WI38 (cell line): ENCODE results near the gene RALB.

Source experiments
- H3K4me3 ChIP-seq: 2 replicates; pipeline ENCODE4 v1.5.1; 2011; ENCODE audit warnings: low read depth, mild to moderate bottlenecking, control low read depth, low read length
- TF ChIP-seq, protein P1 (sequence below): IDR thresholded peaks from 2 replicates; pipeline ENCODE4 v1.5.1; 2012; ENCODE audit warnings: low read depth, mild to moderate bottlenecking, control low read depth, low read length

RALB gene

DNA sequence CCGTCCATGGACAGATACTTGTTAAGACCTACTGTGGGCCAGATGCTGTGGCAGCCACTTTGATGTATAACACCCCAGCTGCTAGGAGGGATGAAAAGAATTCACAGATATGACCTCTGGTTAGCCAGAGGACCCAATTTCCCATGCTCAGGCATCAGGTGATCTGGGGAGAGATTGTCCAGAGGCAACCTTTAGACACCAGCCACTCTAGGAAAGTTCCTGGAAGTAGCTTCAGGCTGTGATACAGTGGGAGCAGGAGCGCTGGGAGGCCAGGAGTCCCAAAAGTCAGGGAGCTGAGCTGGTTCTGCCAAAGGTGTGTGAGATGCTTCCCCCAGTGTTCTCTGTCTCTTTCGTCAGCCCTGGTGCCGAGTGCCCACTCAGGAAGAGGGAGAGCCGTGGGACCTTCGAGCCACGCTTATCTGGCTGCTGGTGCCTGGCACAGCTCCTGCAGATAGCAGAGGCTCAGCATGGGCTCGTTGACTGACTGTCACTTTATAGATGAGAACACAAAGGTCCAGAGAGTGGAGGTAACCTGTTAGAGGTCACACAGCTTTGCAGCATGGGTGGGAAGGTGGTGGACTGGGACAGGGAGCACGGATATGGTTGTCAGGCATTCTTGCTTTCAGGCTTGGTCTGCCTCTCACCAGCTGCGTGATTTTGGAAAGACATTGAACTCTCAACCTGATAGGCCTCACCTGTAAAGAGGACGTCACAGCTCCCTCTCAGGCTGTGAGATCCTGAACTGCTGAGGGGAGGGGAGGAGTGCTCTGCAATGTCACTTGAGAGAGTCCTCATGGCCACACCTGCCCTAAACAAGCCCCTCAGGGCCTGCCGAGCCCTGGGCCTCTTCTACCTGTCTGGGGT is 7.8 kb upstream of the RALB start:
- H3K4me3 ChIP-seq = no peak overlapping the region
- TF ChIP-seq, protein P1, sequence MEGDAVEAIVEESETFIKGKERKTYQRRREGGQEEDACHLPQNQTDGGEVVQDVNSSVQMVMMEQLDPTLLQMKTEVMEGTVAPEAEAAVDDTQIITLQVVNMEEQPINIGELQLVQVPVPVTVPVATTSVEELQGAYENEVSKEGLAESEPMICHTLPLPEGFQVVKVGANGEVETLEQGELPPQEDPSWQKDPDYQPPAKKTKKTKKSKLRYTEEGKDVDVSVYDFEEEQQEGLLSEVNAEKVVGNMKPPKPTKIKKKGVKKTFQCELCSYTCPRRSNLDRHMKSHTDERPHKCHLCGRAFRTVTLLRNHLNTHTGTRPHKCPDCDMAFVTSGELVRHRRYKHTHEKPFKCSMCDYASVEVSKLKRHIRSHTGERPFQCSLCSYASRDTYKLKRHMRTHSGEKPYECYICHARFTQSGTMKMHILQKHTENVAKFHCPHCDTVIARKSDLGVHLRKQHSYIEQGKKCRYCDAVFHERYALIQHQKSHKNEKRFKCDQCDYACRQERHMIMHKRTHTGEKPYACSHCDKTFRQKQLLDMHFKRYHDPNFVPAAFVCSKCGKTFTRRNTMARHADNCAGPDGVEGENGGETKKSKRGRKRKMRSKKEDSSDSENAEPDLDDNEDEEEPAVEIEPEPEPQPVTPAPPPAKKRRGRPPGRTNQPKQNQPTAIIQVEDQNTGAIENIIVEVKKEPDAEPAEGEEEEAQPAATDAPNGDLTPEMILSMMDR = no peak

DNA sequence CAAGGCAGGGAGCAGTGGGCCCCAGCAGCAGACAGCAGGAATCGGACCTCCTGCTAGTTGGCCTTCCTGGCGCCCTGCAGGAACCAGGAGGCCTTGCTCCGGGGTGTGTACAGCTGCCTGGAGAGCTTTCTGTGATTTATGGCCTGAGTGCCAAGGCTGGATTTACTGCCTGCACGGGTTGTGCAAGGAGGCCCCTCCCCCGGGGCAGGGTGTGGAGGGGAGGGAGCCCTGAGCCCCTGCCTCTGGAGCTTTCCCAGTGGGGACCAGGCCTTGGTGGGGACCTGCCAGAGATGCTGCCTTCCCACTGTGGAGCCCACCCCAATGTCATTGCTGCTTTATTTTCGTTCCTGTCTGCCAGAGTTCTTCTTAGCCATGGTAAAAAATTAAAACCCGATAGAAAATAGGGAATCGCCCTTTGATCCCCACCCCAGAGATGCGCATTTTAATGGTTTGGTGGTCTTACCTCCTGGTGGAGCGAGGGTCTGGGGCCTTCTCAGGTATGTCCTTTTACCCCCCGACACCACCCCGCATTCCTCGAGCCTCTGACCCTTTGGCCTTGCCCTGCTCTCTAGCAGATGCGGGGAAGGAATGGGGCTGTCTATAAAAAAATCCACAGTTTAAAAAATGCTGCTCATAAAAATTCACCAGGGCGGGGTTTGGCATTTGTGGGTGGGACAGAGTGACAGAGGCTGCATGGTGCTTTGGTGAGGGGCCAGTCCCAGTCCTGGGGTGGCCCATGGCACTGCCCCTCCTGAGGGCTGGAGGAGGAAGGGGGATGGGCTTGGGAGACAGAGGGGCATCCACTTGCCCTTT is 6.9 kb upstream of the RALB start:
- H3K4me3 ChIP-seq = no peak overlapping the region

DNA sequence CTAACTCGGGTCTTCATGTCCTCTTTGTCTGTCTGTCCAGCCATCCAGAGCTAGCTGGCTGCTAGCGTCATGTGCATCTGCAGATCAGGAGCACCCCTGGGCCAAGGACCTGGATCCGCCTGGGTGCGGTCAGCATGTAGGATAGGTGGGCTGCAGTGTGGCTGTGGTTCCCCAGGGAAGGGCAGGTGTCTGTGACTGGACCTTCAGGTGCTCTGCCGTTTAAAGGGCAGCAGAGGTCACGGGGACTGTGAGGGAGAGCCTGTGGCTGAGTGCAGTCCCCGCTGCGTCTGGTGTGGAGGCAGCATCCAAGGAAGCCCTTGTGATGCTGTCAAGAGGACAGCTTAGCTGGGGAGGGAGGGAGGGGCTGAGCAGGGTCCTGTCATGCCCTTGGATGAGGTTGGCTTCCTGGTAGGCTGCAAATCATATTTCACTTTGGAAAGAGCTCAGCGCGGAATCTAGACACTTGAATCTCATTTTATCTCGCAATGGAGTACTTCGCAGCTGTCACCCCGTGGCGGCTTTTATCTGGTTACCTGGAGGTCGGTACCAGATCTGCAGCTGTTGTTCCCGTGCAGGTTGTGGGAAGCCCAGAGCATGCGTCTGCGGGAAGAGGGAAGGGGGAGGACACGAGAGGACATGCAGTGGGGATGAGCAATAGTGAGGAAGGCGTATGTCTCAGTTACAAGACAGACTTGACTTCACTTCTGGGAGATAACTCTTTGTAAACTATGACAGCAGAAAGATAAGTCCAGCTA is 5.9 kb upstream of the RALB start:
- no peak overlapping the region for H3K4me3 ChIP-seq
- TF ChIP-seq, protein P1 = no peak

More for the DNA sequence above, 6.9 kb upstream of the RALB start:
- TF ChIP-seq, protein P1 = no peak

DNA sequence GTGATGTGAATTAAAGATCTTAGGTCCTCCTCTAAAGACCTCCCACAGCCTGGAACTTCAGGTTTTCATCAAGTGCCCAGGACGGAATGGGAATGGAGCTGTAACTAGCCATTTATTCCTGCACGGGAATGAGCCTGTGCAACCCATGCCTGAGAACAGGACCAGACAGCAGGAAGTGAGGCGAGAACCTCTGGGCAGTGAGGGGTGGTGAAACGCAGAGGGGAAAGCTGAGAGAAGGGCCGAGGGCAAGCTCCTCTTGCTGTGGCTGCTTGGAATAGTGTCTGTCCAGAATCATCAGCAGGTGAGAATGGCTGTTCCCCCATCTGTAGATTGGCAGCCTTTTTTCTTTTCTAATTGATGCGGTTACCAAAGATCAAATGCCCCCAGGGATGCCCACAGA is 4.8 kb upstream of the RALB start:
- TF ChIP-seq, protein P1 = no peak
- H3K4me3 ChIP-seq = no peak overlapping the region

DNA sequence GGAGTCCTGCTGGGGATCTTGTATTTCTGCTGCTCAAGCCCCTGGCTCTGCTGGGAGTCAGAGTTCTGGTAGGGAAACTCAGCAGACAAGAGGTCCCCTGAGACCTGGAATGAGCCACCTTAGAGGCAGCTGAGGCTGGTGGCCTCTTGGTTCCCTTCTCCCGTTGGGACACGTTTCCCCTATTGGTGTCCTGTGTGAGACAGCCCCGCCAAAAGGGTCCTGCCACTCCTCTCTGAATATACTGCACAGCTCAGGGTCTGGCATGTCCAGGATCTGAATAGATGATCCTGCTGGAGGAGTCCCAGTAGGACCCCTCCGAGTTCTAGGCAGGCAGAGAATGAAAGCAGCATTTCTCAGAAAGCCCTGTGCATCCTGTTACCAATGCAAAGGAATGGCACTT is 2.0 kb upstream of the RALB start:
- TF ChIP-seq, protein P1 = no peak
- H3K4me3 ChIP-seq = no peak overlapping the region

DNA sequence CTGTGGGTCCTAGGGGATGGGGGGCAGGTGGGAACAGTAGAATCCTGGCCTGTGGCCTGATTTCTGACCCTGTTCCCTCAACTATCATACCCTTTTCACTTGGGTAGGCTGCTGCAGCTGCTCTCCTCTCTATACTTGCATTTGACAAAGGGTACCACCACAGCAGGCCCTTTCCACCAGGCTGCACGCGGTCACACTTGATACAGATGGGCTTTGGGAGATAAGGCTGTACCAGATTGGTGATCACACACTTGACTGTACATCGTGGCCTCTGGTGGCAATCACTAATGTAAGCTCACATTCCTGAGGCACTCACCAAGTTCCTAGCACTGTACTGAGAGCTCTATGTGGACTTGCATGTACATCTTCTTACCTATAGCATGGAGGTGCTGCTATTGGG is 1.6 kb upstream of the RALB start:
- no peak overlapping the region for H3K4me3 ChIP-seq
- TF ChIP-seq, protein P1 = no peak
